ENCODE data around the gene CD164L2.

CD164L2 gene

GRCh38 chr1:27345272-27345671, 37.9 kb downstream of the CD164L2 start:
- no peaks in the 10 kb centered on the region for H3K27me3 ChIP-seq (ENCODE audit: insufficient read depth, low read depth, severe bottlenecking)
- no peak overlapping the region for H3K27ac ChIP-seq
- peaks cover 4% of the 10 kb centered on the region for H3K36me3 ChIP-seq
- no peak overlapping the region for H3K4me3 ChIP-seq (ENCODE audit: low read depth, low read length)
- TF ChIP-seq CTCF (IDR thresholded peaks at IDR 0.05; ENCODE audit: low read depth, low read length): no peak
- DNase-seq: no peak
- H3K9me3 ChIP-seq (ENCODE audit: severe bottlenecking): no peaks in the 10 kb centered on the region

- Histone ChIP-seq H3K36me3 (peaks cover 4% of the 10 kb centered on the region), H3K9me3 (ENCODE audit: severe bottlenecking) (no peaks in the 10 kb centered on the region), H3K27ac (peak overlapping the region; percentile 88), H3K27me3 (ENCODE audit: insufficient read depth, low read depth, severe bottlenecking) (no peaks in the 10 kb centered on the region), H3K4me3 (ENCODE audit: low read depth, low read length) (no peak overlapping the region)
- no peak for DNase-seq
- no peak for TF ChIP-seq CTCF (IDR thresholded peaks at IDR 0.05; ENCODE audit: low read depth, low read length)
Observed at GRCh38 chr1:27343639-27344025, 39.5 kb downstream of the CD164L2 start.

- Histone ChIP-seq H3K9me3 (ENCODE audit: severe bottlenecking) (no peaks in the 10 kb centered on the region), H3K27me3 (ENCODE audit: insufficient read depth, low read depth, severe bottlenecking) (no peaks in the 10 kb centered on the region), H3K27ac (peak overlapping the region; percentile 88), H3K36me3 (peaks cover 4% of the 10 kb centered on the region), H3K4me3 (ENCODE audit: low read depth, low read length) (peak overlapping the region; percentile 46)
- no peak for TF ChIP-seq CTCF (IDR thresholded peaks at IDR 0.05; ENCODE audit: low read depth, low read length)
- DNase-seq: peak; percentile 90
Observed at GRCh38 chr1:27342778-27343638, 40.1 kb downstream of the CD164L2 start.

- TF ChIP-seq CTCF (IDR thresholded peaks at IDR 0.05; ENCODE audit: low read depth, low read length): no peak
- DNase-seq: no peak
- Histone ChIP-seq H3K27me3 (ENCODE audit: insufficient read depth, low read depth, severe bottlenecking) (no peaks in the 10 kb centered on the region), H3K36me3 (peaks cover 4% of the 10 kb centered on the region), H3K4me3 (ENCODE audit: low read depth, low read length) (peak overlapping the region; percentile 46), H3K9me3 (ENCODE audit: severe bottlenecking) (no peaks in the 10 kb centered on the region), H3K27ac (peak overlapping the region; percentile 88)
Observed at GRCh38 chr1:27342391-27342777, 40.7 kb downstream of the CD164L2 start.

- Histone ChIP-seq H3K9me3 (ENCODE audit: severe bottlenecking) (no peaks in the 10 kb centered on the region), H3K36me3 (peaks cover under 1% of the 10 kb centered on the region), H3K4me3 (ENCODE audit: low read depth, low read length) (peak within 1 kb of the TSS; percentile 46), H3K27me3 (ENCODE audit: insufficient read depth, low read depth, severe bottlenecking) (no peaks in the 10 kb centered on the region), H3K27ac (peak within 1 kb of the TSS; percentile 88)
- TF ChIP-seq CTCF (IDR thresholded peaks at IDR 0.05; ENCODE audit: low read depth, low read length): no peak
- DNase-seq: peak; percentile 84
Observed at GRCh38 chr1:27341525-27342252, 41.4 kb downstream of the CD164L2 start, which contains the start of gene SYTL1. Gene SYTL1 (plus strand): TSS chr1:27342022. CDS start chr1:27345335, 3,313 bp downstream.

Measured in WERI-Rb-1 (cell line).